ENCODE data around the gene FNDC3B.

The FNDC3B gene

GRCh38 chr3:172132159-172132586 is 92.8 kb downstream of the FNDC3B start:
- no peaks in the 10 kb centered on the region for H3K79me2 ChIP-seq (ENCODE audit: insufficient read depth, low read length)

GRCh38 chr3:172132721-172133311 is 93.4 kb downstream of the FNDC3B start:
- no peak overlapping the region for H3K4me2 ChIP-seq (ENCODE audit: low read length)
- no peaks in the 10 kb centered on the region for H3K27me3 ChIP-seq (ENCODE audit: insufficient read depth, low read length)
- no peak overlapping the region for H2AFZ ChIP-seq (ENCODE audit: low read length)
- no peaks in the 10 kb centered on the region for H3K9me3 ChIP-seq (ENCODE audit: low read length)
- H3K9me2 ChIP-seq (ENCODE audit: low read depth, low read length) = no peaks in the 10 kb centered on the region
- no peak overlapping the region for H3K4me3 ChIP-seq (ENCODE audit: low read depth, low read length, poor library complexity, severe bottlenecking)
- H3F3A ChIP-seq (ENCODE audit: insufficient read depth, low read length) = no peaks in the 10 kb centered on the region
- no peaks in the 10 kb centered on the region for H3K79me2 ChIP-seq (ENCODE audit: insufficient read depth, low read length)
- H3K9ac ChIP-seq (ENCODE audit: low read length) = no peak overlapping the region
- no peaks in the 10 kb centered on the region for H3K36me3 ChIP-seq (ENCODE audit: insufficient read depth, low read length)
- H4K20me1 ChIP-seq (ENCODE audit: insufficient read depth, low read length) = no peaks in the 10 kb centered on the region
- no peak overlapping the region for H3K27ac ChIP-seq (ENCODE audit: low read depth, low read length, poor library complexity, severe bottlenecking)
- no peaks in the 10 kb centered on the region for H3K4me1 ChIP-seq (ENCODE audit: insufficient read depth, low read length, severe bottlenecking)
- TF ChIP-seq EZH2 (IDR thresholded peaks at IDR 0.05; ENCODE audit: borderline replicate concordance, low read length) (no peak), CTCF (IDR thresholded peaks at IDR 0.05; ENCODE audit: low read length) (no peak)

More at GRCh38 chr3:172132159-172132586, 92.8 kb downstream of the FNDC3B start:
- no peak overlapping the region for H3K4me2 ChIP-seq (ENCODE audit: low read length)
- no peak overlapping the region for H3K4me3 ChIP-seq (ENCODE audit: low read depth, low read length, poor library complexity, severe bottlenecking)
- H3K36me3 ChIP-seq (ENCODE audit: insufficient read depth, low read length) = no peaks in the 10 kb centered on the region
- H3F3A ChIP-seq (ENCODE audit: insufficient read depth, low read length) = no peaks in the 10 kb centered on the region
- H3K27me3 ChIP-seq (ENCODE audit: insufficient read depth, low read length) = no peaks in the 10 kb centered on the region
- H4K20me1 ChIP-seq (ENCODE audit: insufficient read depth, low read length) = no peaks in the 10 kb centered on the region
- no peaks in the 10 kb centered on the region for H3K9me3 ChIP-seq (ENCODE audit: low read length)
- H3K27ac ChIP-seq (ENCODE audit: low read depth, low read length, poor library complexity, severe bottlenecking) = no peak overlapping the region
- H3K9ac ChIP-seq (ENCODE audit: low read length) = no peak overlapping the region
- no peaks in the 10 kb centered on the region for H3K4me1 ChIP-seq (ENCODE audit: insufficient read depth, low read length, severe bottlenecking)
- TF ChIP-seq CTCF (IDR thresholded peaks at IDR 0.05; ENCODE audit: low read length) = no peak
- TF ChIP-seq EZH2 (IDR thresholded peaks at IDR 0.05; ENCODE audit: borderline replicate concordance, low read length) = no peak
- H2AFZ ChIP-seq (ENCODE audit: low read length) = no peak overlapping the region
- no peaks in the 10 kb centered on the region for H3K9me2 ChIP-seq (ENCODE audit: low read depth, low read length)

- Histone ChIP-seq H3K79me2 (ENCODE audit: insufficient read depth, low read length) (no peaks in the 10 kb centered on the region), H3K4me1 (ENCODE audit: insufficient read depth, low read length, severe bottlenecking) (no peaks in the 10 kb centered on the region), H3K4me3 (ENCODE audit: low read depth, low read length, poor library complexity, severe bottlenecking) (no peak overlapping the region), H2AFZ (ENCODE audit: low read length) (no peak overlapping the region), H3K27me3 (ENCODE audit: insufficient read depth, low read length) (no peaks in the 10 kb centered on the region), H4K20me1 (ENCODE audit: insufficient read depth, low read length) (no peaks in the 10 kb centered on the region), H3F3A (ENCODE audit: insufficient read depth, low read length) (no peaks in the 10 kb centered on the region), H3K27ac (ENCODE audit: low read depth, low read length, poor library complexity, severe bottlenecking) (no peak overlapping the region), H3K9ac (ENCODE audit: low read length) (no peak overlapping the region), H3K4me2 (ENCODE audit: low read length) (no peak overlapping the region), H3K9me2 (ENCODE audit: low read depth, low read length) (no peaks in the 10 kb centered on the region), H3K36me3 (ENCODE audit: insufficient read depth, low read length) (no peaks in the 10 kb centered on the region), H3K9me3 (ENCODE audit: low read length) (no peaks in the 10 kb centered on the region)
- TF ChIP-seq EZH2 (IDR thresholded peaks at IDR 0.05; ENCODE audit: borderline replicate concordance, low read length) = no peak
- no peak for TF ChIP-seq CTCF (IDR thresholded peaks at IDR 0.05; ENCODE audit: low read length)
Measured at GRCh38 chr3:172133838-172134237, 94.5 kb downstream of the FNDC3B start.

Data from OCI-LY1 (cell line).